GM19240 (cell line): ENCODE measurements around the gene DDX47.
"Not testable (repeated sequence)": the region's sequence is repeated elsewhere in the genome, so short reads cannot be mapped to it uniquely, and the experiment has no call there.

Experiments
- DNase-seq: peaks from one replicate; pipeline ENCODE4 v3.0.0; 2011; ENCODE audit warnings: low spot score; ENCODE audit not compliant: insufficient read length

DDX47 gene

DNA sequence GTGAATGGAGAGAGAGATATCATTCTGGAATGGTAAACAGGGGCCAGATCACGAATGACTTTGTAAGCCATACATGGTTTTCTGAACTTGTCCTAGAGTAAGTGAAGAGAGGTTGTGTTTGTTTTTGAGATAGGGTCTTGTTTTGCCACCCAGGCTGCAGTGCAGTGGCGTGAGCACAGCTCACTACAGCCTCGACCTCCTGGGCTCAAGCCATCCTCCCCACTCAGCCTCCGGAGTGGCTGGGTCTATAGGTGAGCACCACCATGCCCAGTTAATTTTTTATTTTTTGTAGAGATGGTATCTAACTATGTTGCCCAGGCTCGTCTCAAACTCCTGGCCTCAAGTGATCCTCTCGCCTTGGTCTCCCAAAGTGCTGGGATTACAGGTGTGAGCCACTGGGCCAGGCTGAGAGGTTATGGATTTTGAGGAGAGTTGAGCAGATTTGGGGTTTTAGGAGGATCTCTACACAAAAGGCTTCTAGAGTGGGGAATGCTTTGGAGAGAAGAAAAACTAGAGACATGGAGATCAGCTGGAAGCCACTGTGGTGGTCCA is 58.5 kb downstream of the DDX47 start:
- no peak for DNase-seq

DNA sequence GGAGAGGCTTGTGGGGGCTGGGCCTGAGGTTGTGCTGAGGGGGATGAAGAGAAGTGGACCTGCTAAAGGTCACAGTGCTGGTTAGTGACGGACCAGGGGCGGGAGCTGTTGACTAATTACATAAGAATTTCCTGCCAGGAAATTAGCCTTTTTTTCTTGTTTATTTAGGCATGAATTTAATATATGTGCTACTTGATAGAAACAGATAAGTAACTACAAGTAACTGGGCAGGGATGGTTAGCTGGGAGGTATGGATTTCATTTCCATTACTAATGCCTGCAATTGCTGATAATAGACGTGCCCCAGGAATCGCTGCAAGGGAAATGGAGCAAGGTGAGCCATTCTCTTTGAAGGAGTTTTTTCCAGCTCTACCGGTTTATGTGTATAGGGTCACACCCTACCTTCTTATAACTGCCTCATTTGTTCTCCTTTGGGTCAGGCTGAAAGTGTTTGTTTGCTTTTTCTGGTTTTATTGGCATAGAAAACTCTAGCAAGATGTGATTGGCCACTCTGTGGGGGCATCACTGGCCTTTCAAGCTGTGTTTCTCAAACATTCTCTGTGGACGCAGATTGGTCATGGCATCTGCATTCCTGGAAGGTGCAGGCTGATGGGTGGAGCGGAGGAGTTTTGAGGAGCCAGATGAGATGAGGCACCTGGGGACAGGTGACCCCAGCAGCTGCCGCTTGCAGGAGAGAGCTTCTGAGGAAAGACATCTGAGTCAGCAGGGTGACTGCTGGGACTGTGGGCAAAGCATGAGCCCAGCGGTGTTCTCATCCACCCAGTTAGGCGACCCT is 59.2 kb downstream of the DDX47 start:
- DNase-seq: no peak

DNA sequence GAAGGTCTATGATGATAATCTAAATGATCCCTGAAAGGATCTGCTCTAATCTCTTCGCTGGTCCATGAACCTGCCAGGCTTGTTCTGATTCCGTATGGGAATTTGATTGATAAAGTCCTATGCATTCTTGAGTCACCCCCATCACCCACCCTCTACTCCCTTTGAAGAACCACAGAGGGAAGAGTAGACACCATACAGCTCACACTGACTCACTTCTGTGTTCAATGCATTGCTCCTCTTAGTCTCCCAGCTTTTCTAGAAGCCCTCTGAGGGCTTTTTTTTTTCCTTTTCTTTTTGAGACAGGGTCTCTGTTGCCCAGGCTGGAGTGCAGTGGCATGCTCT is 59.8 kb downstream of the DDX47 start:
- DNase-seq: no peak

DNA sequence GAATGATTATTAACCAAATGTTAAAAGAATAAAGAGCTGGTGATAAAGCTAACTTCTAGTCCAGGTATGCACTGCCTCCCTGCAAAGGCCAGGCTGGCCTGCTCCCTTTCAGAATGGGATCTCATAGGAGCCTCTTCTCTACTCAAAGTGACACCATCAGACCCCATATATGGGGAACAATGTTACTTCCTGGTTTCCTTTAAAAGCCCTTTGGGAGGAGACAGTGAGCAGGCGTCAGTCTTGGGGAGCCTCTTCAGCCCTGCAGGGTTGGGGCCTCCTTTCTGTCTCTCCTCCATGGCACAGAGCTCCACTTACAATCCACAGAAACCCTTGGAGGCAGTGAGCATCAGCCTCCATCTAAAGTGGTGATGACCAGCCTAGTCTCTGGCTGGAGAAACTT is 60.9 kb downstream of the DDX47 start:
- no peak for DNase-seq

DNA sequence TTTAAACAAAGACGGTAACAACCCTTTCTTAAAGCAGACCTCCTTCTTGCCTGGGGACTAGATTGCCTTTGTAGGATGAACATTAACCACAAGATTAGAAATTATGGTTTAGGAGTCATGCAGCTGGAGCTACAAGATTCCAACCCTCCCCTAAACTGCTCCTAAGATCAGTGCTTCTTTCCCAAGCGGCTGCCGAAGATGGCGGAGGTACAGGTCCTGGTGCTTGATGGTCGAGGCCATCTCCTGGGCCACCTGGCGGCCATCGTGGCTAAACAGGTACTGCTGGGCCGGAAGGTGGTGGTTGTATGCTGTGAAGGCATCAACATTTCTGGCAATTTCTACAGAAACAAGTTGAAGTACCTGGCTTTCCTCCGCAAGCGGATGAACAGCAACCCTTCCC is 62.2 kb downstream of the DDX47 start:
- not testable (repeated sequence) for DNase-seq

DNA sequence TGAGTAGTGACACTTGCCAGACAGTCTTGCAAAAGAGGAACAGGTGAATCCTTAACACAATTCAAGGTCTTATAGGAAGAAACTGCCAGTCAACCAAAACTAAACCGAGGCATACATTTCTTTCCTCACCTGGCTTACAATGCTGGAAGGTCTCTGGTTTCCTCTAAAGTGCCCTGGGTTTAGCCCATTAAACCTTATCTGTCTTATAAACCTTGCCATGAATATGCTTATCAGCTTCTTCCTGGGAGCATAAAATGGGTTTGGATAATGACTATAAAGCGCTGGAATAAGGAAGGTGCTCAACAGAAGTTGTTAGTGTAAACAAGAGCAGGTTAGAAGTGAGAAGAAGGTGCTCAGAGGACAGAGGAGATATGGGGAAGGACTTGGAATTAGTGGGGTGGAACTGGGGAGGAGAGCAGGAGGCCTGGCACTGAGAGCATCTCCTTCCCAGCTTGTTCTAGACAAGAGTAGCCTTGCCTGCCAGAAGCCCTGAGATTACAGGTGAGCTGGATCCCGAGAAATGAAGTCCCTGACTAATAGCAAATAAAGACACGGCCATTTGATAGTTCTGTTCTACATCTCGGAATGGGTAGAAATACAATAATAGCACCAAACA is 64.1 kb downstream of the DDX47 start:
- DNase-seq: no peak

DNA sequence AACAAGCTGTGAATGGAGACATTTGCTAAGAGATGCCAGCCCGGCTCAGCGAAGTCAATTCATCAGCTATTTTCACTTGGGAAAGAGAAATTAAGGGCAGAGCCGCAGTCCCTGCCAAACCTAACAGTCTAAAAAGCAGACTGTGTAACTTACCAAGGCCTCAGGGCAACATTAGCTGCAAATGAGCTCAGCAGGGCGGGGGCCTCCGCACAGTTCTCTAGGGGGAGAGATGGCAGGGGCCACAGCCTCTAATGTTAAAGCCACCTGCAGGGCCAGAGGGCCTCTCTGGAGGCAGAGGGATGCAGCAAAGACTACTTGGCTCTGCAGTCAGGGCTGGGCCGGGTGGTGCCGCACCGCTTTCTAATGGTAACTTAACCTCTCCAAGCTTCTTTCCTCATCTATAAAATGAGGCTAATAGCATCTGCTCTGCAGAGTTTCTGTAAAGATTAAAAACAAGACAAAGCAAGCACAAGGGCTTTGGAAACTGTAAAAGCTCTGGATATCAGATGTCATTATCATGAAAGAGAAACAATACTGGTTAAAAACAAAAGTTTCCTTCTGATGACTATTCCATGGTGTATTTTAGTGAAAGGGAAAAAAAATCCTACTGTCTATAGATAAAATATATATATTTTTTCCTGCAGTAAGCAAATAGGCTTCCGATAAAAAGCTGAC is 64.8 kb downstream of the DDX47 start:
- DNase-seq: no peak
